Measurements from ENCODE around the gene ACSL5. TPM values are rescaled to one million over a fixed set of nuclear protein-coding genes. Genes with fewer than 3 reads are reported as not detected.

Gene ACSL5
- total and polyA plus RNA-seq, 2 donors (not counting 1 experiment from before 2014, with no cell fraction given): 1.7 to 6.6 TPM

DNA sequence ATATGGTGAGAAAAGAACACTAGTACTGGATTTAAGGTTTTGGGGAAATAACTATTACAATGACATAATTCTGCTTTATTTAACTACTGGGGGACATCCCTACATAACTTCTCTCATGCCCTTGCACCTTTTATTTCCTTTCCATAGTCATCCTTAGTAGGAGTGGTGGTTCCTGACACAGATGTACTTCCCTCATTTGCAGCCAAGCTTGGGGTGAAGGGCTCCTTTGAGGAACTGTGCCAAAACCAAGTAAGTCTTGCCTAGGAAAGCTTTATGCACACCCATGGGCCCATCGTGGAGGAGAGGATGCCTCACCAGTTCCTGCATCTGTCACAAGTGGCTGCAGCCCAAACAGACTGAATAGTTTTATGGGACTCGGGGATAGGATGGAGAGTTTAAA lies 52.2 kb downstream of the ACSL5 start:
- H3K27ac ChIP-seq (ENCODE audit: insufficient read depth, low read length): no peak overlapping the region
- H3K4me1 ChIP-seq (ENCODE audit: control insufficient read depth, extremely low read depth, insufficient read depth, low read length): no peaks in the 10 kb centered on the region
- no peaks in the 10 kb centered on the region for H3K79me2 ChIP-seq (ENCODE audit: control insufficient read depth, insufficient read depth, low read length)
- DNase-seq (ENCODE audit: low read depth in 2 of 2): no peak
- no peak overlapping the region for H3K4me2 ChIP-seq (ENCODE audit: extremely low read depth, insufficient read depth, low read length)
- no peaks in the 10 kb centered on the region for H3K27me3 ChIP-seq (ENCODE audit: control insufficient read depth, insufficient read depth, low read length)
- no peaks in the 10 kb centered on the region for H4K20me1 ChIP-seq (ENCODE audit: control insufficient read depth, extremely low read depth, insufficient read depth, low read length)
- H3K9ac ChIP-seq (ENCODE audit: insufficient read depth, low read length): no peak overlapping the region
- H3K9me3 ChIP-seq (ENCODE audit: control insufficient read depth, insufficient read depth, low read depth, low read length): no peaks in the 10 kb centered on the region
- H2AFZ ChIP-seq (ENCODE audit: low read length): no peak overlapping the region
- H3K36me3 ChIP-seq (ENCODE audit: control insufficient read depth, insufficient read depth, low read length): peaks cover 5% of the 10 kb centered on the region
- TF ChIP-seq, protein P1, sequence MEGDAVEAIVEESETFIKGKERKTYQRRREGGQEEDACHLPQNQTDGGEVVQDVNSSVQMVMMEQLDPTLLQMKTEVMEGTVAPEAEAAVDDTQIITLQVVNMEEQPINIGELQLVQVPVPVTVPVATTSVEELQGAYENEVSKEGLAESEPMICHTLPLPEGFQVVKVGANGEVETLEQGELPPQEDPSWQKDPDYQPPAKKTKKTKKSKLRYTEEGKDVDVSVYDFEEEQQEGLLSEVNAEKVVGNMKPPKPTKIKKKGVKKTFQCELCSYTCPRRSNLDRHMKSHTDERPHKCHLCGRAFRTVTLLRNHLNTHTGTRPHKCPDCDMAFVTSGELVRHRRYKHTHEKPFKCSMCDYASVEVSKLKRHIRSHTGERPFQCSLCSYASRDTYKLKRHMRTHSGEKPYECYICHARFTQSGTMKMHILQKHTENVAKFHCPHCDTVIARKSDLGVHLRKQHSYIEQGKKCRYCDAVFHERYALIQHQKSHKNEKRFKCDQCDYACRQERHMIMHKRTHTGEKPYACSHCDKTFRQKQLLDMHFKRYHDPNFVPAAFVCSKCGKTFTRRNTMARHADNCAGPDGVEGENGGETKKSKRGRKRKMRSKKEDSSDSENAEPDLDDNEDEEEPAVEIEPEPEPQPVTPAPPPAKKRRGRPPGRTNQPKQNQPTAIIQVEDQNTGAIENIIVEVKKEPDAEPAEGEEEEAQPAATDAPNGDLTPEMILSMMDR (conservative IDR thresholded peaks at IDR 0.05 in 1 of 2, IDR thresholded peaks at IDR 0.05 in 1 of 2; ENCODE audit: low read depth in 1 of 2, low read length in 2 of 2): no peak
- TF ChIP-seq EZH2 (IDR thresholded peaks at IDR 0.05; ENCODE audit: low read length, missing control alignments): no peak
- no peak overlapping the region for H3K4me3 ChIP-seq (replicated peaks in 1 of 4; ENCODE audit: control extremely low read depth in 1 of 4, insufficient read depth in 1 of 4, low read depth in 3 of 4, low read length in 4 of 4)

DNA sequence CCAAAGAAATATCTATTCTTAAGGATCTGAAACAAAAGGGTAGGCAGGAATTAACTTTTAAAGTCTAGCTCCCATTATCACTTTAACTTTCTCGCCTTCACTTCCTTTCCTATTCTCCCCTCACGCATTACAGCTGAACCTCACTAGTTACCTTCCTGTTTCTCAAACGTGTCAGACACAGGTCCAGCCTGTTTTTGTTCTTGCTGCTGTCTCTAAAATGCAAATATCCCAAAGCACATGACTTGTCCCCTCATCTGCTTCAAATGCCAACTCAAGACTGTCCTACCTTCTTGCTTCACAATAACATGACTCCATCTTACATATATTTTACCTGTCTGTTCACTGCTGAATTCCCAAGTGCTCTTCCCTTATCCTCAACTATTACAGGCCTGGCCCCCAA lies 55.2 kb downstream of the ACSL5 start:
- H3K4me1 ChIP-seq (ENCODE audit: control insufficient read depth, extremely low read depth, insufficient read depth, low read length): no peaks in the 10 kb centered on the region
- no peaks in the 10 kb centered on the region for H3K27me3 ChIP-seq (ENCODE audit: control insufficient read depth, insufficient read depth, low read length)
- H3K9ac ChIP-seq (ENCODE audit: insufficient read depth, low read length): no peak overlapping the region
- no peak overlapping the region for H3K27ac ChIP-seq (ENCODE audit: insufficient read depth, low read length)
- no peaks in the 10 kb centered on the region for H3K9me3 ChIP-seq (ENCODE audit: control insufficient read depth, insufficient read depth, low read depth, low read length)
- no peaks in the 10 kb centered on the region for H3K79me2 ChIP-seq (ENCODE audit: control insufficient read depth, insufficient read depth, low read length)
- no peak overlapping the region for H3K4me3 ChIP-seq (replicated peaks in 1 of 4; ENCODE audit: control extremely low read depth in 1 of 4, insufficient read depth in 1 of 4, low read depth in 3 of 4, low read length in 4 of 4)
- no peak overlapping the region for H3K4me2 ChIP-seq (ENCODE audit: extremely low read depth, insufficient read depth, low read length)
- DNase-seq (ENCODE audit: low read depth in 2 of 2): no peak
- peaks cover 10% of the 10 kb centered on the region for H3K36me3 ChIP-seq (ENCODE audit: control insufficient read depth, insufficient read depth, low read length)
- H4K20me1 ChIP-seq (ENCODE audit: control insufficient read depth, extremely low read depth, insufficient read depth, low read length): no peaks in the 10 kb centered on the region
- no peak for TF ChIP-seq EZH2 (IDR thresholded peaks at IDR 0.05; ENCODE audit: low read length, missing control alignments)
- TF ChIP-seq, protein P1 (conservative IDR thresholded peaks at IDR 0.05 in 1 of 2, IDR thresholded peaks at IDR 0.05 in 1 of 2; ENCODE audit: low read depth in 1 of 2, low read length in 2 of 2): no peak
- H2AFZ ChIP-seq (ENCODE audit: low read length): no peak overlapping the region

DNA sequence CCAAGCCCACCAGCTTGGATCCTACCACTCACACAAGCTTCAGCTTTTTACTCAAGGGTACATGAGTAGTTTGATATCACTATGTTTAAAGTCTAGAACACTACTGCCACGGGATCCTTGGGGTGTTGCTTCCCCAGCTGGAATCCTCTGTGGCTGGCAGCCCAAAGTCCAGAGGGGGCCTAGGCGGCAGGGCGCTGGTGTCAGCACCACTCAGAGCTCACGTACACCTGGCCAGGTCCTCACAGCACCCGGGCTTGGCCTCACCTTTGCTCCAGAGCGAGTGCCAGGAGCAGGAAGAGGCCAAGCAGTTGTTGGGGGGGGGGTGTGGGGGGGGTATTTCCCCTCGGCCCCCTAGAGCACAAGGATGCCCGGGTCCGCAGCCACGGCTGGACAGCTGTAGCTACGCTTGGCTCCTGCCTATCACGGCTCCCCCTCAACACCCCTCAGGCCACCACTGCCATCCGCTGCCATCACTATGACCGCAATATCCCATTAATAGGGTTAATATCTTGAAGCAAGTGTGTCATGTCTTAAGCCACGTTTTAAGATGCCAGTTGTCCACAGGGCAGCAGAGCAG lies 55.8 kb downstream of the ACSL5 start:
- Histone ChIP-seq H3K27me3 (ENCODE audit: control insufficient read depth, insufficient read depth, low read length) (no peaks in the 10 kb centered on the region), H3K4me2 (ENCODE audit: extremely low read depth, insufficient read depth, low read length) (no peak overlapping the region), H3K4me1 (ENCODE audit: control insufficient read depth, extremely low read depth, insufficient read depth, low read length) (no peaks in the 10 kb centered on the region), H3K36me3 (ENCODE audit: control insufficient read depth, insufficient read depth, low read length) (peaks cover 10% of the 10 kb centered on the region), H3K9ac (ENCODE audit: insufficient read depth, low read length) (no peak overlapping the region), H4K20me1 (ENCODE audit: control insufficient read depth, extremely low read depth, insufficient read depth, low read length) (no peaks in the 10 kb centered on the region), H2AFZ (ENCODE audit: low read length) (no peak overlapping the region), H3K27ac (ENCODE audit: insufficient read depth, low read length) (no peak overlapping the region), H3K9me3 (ENCODE audit: control insufficient read depth, insufficient read depth, low read depth, low read length) (no peaks in the 10 kb centered on the region), H3K79me2 (ENCODE audit: control insufficient read depth, insufficient read depth, low read length) (no peaks in the 10 kb centered on the region), H3K4me3 (replicated peaks in 1 of 4; ENCODE audit: control extremely low read depth in 1 of 4, insufficient read depth in 1 of 4, low read depth in 3 of 4, low read length in 4 of 4) (no peak overlapping the region)
- TF ChIP-seq EZH2 (IDR thresholded peaks at IDR 0.05; ENCODE audit: low read length, missing control alignments): no peak
- TF ChIP-seq, protein P1 (conservative IDR thresholded peaks at IDR 0.05 in 1 of 2, IDR thresholded peaks at IDR 0.05 in 1 of 2; ENCODE audit: low read depth in 1 of 2, low read length in 2 of 2): no peak
- DNase-seq (ENCODE audit: low read depth in 2 of 2): no peak
